Embryonic facial prominence (tissue), 1 donor: ENCODE measurements around the gene FAM114A2.

ENCODE experiments used
- DNase-seq: peaks from one replicate; pipeline ENCODE4 v3.0.0-alpha.2; 2016; ENCODE audit errors: extremely low spot score

FAM114A2 gene

GRCh38 chr5:153983885-153984284 lies 54.8 kb downstream of the FAM114A2 start:
- no peak for DNase-seq

- no peak for DNase-seq
Observed at GRCh38 chr5:153981905-153982605, 56.7 kb downstream of the FAM114A2 start.

GRCh38 chr5:153979028-153979783 lies 59.5 kb downstream of the FAM114A2 start:
- DNase-seq = no peak

- DNase-seq = no peak
Observed at GRCh38 chr5:153974813-153975163, 63.9 kb downstream of the FAM114A2 start.

GRCh38 chr5:153974131-153974812 lies 64.4 kb downstream of the FAM114A2 start:
- peak; percentile 44 for DNase-seq

GRCh38 chr5:153972240-153972639 lies 66.5 kb downstream of the FAM114A2 start:
- DNase-seq = no peak

GRCh38 chr5:153970496-153970895 lies 68.2 kb downstream of the FAM114A2 start:
- DNase-seq = no peak

GRCh38 chr5:153969563-153969895 lies 69.2 kb downstream of the FAM114A2 start:
- no peak for DNase-seq

- DNase-seq = no peak
Observed at GRCh38 chr5:153968761-153969562, 69.7 kb downstream of the FAM114A2 start.

- peak; percentile 52 for DNase-seq
Observed at GRCh38 chr5:153964880-153965645, 73.6 kb downstream of the FAM114A2 start.

GRCh38 chr5:153964191-153964879 lies 74.4 kb downstream of the FAM114A2 start:
- DNase-seq = no peak

- no peak for DNase-seq
Observed at GRCh38 chr5:153960269-153961215, 78.2 kb downstream of the FAM114A2 start.

GRCh38 chr5:153959134-153959957 lies 79.4 kb downstream of the FAM114A2 start:
- DNase-seq = no peak

- DNase-seq = no peak
Observed at GRCh38 chr5:153957205-153957604, 81.5 kb downstream of the FAM114A2 start.

GRCh38 chr5:153953411-153953810 lies 85.3 kb downstream of the FAM114A2 start:
- DNase-seq = no peak

GRCh38 chr5:153952893-153953292 lies 85.8 kb downstream of the FAM114A2 start:
- no peak for DNase-seq

GRCh38 chr5:153952057-153952456 lies 86.7 kb downstream of the FAM114A2 start:
- no peak for DNase-seq

GRCh38 chr5:153941265-153941664 lies 97.4 kb downstream of the FAM114A2 start:
- DNase-seq = no peak
